Panc1 (cell line): ENCODE results near the gene ITFG1. TPM values are rescaled to one million over a fixed set of nuclear protein-coding genes. Genes with fewer than 3 reads are reported as not detected.

Experiments used
- ATAC-seq: fragments of 200-7000 bp; cut with Tn5 transposase; 2 replicates; pipeline ENCODE4 v1.9.1; 2020; ENCODE audit warnings: mild to moderate bottlenecking, moderate library complexity
- BruUV-seq: library from RNA; stranded (reverse); fragments of 400-500 nt; replicated peaks from 2 replicates; lab custom pipeline; 2021; lab: Mats Ljungman, UMichigan
- CTCF ChIA-PET: fragments of 300-600 bp; sonication (Branson Sonifier 250); formaldehyde crosslinking; loops from one replicate; lab custom pipeline; 2022; ENCODE audit warnings: antibody characterized with exemption; lab: Charles Lee
- POLR2A ChIA-PET: fragments of 300-600 bp; sonication (Branson Sonifier 250); formaldehyde crosslinking; loops from one replicate; lab custom pipeline; 2022; ENCODE audit warnings: antibody characterized with exemption; lab: Charles Lee
- DNase-seq: peaks from one replicate; pipeline ENCODE4 v3.0.0-alpha.2; 2010; ENCODE audit warnings: low read depth, low spot score
- H3K27ac ChIP-seq: 2 replicates; pipeline ENCODE4 v1.5.1; 2011; ENCODE audit warnings: mild to moderate bottlenecking, low read length, inconsistent platforms
- H3K27me3 ChIP-seq: fragments of 200-500 bp; sonication (Bioruptor generic); 2 replicates; pipeline ENCODE4 v1.6.0; 2014; ENCODE audit warnings: low read length, inconsistent platforms; ENCODE audit not compliant: control insufficient read depth, insufficient read depth
- H3K36me3 ChIP-seq: fragments of 200-500 bp; sonication (Bioruptor generic); 2 replicates; pipeline ENCODE4 v1.5.1; 2014; ENCODE audit warnings: inconsistent platforms, mild to moderate bottlenecking, low read length, moderate library complexity; ENCODE audit not compliant: control insufficient read depth, insufficient read depth
- H3K4me1 ChIP-seq: 2 replicates; pipeline ENCODE4 v1.5.1; 2011; ENCODE audit warnings: inconsistent platforms, mild to moderate bottlenecking, low read length, moderate library complexity; ENCODE audit not compliant: control insufficient read depth, insufficient read depth
- H3K4me3 ChIP-seq, 2 experiments: 2 replicates each; pipeline ENCODE4 v1.5.1; 2011 to 2012; ENCODE audit warnings: low read depth in 2 of 2, low read length in 2 of 2, mild to moderate bottlenecking in 2 of 2, inconsistent platforms in 1 of 2, moderate library complexity in 1 of 2
- H3K9me3 ChIP-seq: fragments of 200-500 bp; sonication (Bioruptor generic); 2 replicates; pipeline ENCODE4 v1.5.1; 2014; ENCODE audit warnings: low read depth, mild to moderate bottlenecking, inconsistent platforms, low read length, moderate library complexity; ENCODE audit not compliant: control insufficient read depth, insufficient read depth
- POLR2AphosphoS5 ChIP-seq: IDR thresholded peaks from 2 replicates; pipeline ENCODE4 v1.6.1; 2012; ENCODE audit warnings: mild to moderate bottlenecking, low read depth, low read length, moderate library complexity
- SIN3A ChIP-seq: IDR thresholded peaks from 2 replicates; pipeline ENCODE4 v1.6.1; 2012; ENCODE audit warnings: low read depth, mild to moderate bottlenecking, low read length, moderate library complexity, borderline replicate concordance; ENCODE audit not compliant: insufficient read depth
- TCF7L2 ChIP-seq: IDR thresholded peaks from 2 replicates; pipeline ENCODE4 v1.6.1; 2011; ENCODE audit warnings: mild to moderate bottlenecking, low read depth, low read length, inconsistent platforms
- in situ Hi-C: cut with HindIII; loops from 2 replicates; pipeline ENCODE4 v1.10.0; 2016; ENCODE audit warnings: low sequenced_read_pairs, low pct_unique_long_range_greater_than_20kb
- intact Hi-C: fragments of 100-400 bp; cut with micrococcal nuclease; formaldehyde crosslinking; loops from one replicate; pipeline ENCODE4 v1.10.0; 2022; ENCODE audit not compliant: unreplicated experiment
- total RNA-seq: library from RNA; stranded (reverse); gene quantifications from one replicate; pipeline ENCODE4 v1.2.1, GENCODE V29; 2021; ENCODE audit not compliant: unreplicated experiment
- TF ChIP-seq, protein P1 (sequence below), 2 experiments: IDR thresholded peaks; 2 replicates each; pipeline ENCODE4 v1.6.1; 2011 to 2012; ENCODE audit warnings: low read depth in 2 of 2, control low read depth in 1 of 2, low read length in 1 of 2, mild to moderate bottlenecking in 1 of 2, moderate library complexity in 1 of 2; ENCODE audit not compliant: insufficient read depth in 1 of 2
- TF ChIP-seq, protein P2 (sequence below): fragments of 450-650 bp; IDR thresholded peaks from 2 replicates; pipeline ENCODE4 v1.5.1; 2017; ENCODE audit warnings: mild to moderate bottlenecking

Gene ITFG1
- total RNA-seq, 1 experiment from 2014 or later, result 26.5 TPM

DNA sequence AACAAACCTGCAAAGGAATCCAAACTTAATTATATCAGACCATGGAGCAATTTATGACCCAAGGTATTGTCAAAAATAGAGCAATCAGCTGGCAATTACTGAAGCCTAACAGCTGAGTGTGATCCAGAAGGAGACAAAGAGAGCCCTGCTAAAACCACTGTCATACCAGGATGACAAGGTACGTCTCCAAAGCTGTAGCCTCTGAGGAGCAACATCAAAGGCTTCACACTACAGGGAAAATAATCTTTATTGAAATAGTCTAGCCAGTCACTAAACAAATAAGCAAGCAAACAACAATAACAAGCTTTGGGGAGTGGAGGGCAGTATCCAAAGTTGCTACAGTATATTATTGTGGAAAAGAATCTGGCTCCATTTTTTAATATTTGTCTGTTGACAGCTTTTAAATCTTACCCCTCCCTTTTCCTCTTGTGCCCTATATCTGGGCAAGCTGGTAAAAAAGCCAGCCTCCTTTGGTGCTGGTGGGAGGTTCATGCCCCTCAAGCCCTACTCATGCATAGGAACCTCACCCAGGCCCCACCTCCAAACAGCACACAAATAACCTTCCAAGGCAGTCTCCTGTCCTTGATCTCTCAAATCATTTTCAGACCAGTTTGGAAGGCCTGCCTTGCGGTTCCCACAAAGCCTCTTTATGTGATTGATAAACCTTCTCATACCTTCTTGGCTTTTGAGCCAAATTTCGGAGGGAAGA is 73.7 kb downstream of the ITFG1 start:
- Histone ChIP-seq H3K36me3 (no peaks in the 10 kb centered on the region), H3K27me3 (no peaks in the 10 kb centered on the region), H3K4me1 (no peaks in the 10 kb centered on the region), H3K9me3 (no peaks in the 10 kb centered on the region), H3K4me3 (no peak overlapping the region), H3K27ac (no peak overlapping the region)
- TF ChIP-seq TCF7L2 (peak; percentile 35; the same call in 1 of the 2 replicates), SIN3A (no peak)
- TF ChIP-seq, protein P1, sequence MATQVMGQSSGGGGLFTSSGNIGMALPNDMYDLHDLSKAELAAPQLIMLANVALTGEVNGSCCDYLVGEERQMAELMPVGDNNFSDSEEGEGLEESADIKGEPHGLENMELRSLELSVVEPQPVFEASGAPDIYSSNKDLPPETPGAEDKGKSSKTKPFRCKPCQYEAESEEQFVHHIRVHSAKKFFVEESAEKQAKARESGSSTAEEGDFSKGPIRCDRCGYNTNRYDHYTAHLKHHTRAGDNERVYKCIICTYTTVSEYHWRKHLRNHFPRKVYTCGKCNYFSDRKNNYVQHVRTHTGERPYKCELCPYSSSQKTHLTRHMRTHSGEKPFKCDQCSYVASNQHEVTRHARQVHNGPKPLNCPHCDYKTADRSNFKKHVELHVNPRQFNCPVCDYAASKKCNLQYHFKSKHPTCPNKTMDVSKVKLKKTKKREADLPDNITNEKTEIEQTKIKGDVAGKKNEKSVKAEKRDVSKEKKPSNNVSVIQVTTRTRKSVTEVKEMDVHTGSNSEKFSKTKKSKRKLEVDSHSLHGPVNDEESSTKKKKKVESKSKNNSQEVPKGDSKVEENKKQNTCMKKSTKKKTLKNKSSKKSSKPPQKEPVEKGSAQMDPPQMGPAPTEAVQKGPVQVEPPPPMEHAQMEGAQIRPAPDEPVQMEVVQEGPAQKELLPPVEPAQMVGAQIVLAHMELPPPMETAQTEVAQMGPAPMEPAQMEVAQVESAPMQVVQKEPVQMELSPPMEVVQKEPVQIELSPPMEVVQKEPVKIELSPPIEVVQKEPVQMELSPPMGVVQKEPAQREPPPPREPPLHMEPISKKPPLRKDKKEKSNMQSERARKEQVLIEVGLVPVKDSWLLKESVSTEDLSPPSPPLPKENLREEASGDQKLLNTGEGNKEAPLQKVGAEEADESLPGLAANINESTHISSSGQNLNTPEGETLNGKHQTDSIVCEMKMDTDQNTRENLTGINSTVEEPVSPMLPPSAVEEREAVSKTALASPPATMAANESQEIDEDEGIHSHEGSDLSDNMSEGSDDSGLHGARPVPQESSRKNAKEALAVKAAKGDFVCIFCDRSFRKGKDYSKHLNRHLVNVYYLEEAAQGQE (IDR thresholded peaks at IDR 0.05; ENCODE audit: insufficient read depth in 1 of 2, low read depth in 2 of 2, low read length in 1 of 2), result no peak
- TF ChIP-seq, protein P2, sequence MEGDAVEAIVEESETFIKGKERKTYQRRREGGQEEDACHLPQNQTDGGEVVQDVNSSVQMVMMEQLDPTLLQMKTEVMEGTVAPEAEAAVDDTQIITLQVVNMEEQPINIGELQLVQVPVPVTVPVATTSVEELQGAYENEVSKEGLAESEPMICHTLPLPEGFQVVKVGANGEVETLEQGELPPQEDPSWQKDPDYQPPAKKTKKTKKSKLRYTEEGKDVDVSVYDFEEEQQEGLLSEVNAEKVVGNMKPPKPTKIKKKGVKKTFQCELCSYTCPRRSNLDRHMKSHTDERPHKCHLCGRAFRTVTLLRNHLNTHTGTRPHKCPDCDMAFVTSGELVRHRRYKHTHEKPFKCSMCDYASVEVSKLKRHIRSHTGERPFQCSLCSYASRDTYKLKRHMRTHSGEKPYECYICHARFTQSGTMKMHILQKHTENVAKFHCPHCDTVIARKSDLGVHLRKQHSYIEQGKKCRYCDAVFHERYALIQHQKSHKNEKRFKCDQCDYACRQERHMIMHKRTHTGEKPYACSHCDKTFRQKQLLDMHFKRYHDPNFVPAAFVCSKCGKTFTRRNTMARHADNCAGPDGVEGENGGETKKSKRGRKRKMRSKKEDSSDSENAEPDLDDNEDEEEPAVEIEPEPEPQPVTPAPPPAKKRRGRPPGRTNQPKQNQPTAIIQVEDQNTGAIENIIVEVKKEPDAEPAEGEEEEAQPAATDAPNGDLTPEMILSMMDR, result no peak
- ATAC-seq (no peak), DNase-seq (no peak)
- CTCF ChIA-PET, result no interaction called here
- intact Hi-C loops, result no loop called here
- BruUV-seq, result no TSS peak
- POLR2A ChIA-PET, result no interaction called here
- in situ Hi-C loops, result no loop called here

DNA sequence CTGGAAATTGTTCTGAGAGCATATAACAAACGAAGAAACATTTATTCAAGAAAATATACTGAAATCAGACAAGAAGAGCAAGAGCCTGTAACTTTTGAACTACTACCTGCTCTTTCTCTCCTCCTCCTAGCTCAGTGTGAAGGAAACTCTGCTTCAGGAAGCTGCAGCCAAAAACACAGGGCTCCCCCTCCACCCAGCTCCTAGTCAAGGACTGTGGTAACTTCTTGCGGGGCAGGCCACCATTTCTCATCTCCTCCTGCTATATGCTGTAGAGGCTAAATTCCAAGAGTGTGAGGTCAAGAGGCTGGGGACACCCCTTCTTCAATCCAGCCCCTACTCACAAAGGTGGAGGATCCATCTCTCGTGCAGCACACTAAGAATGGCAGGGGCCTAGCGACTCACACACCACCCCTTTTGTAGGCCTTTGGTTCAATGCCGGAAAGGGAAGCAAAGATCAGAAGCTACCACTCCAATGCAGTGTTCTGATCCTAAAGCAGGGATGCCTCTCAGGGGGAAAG is 74.6 kb downstream of the ITFG1 start:
- ChIA-PET CTCF (no interaction called here), POLR2A (no interaction called here)
- Histone ChIP-seq H3K36me3 (no peaks in the 10 kb centered on the region), H3K27ac (no peak overlapping the region), H3K27me3 (no peaks in the 10 kb centered on the region), H3K4me1 (no peaks in the 10 kb centered on the region), H3K4me3 (no peak overlapping the region), H3K9me3 (no peaks in the 10 kb centered on the region)
- no TSS peak for BruUV-seq
- DNase-seq (no peak), ATAC-seq (no peak)
- intact Hi-C loops, result no loop called here
- TF ChIP-seq, protein P2, result no peak
- TF ChIP-seq SIN3A (no peak), POLR2AphosphoS5 (no peak), TCF7L2 (no peak)
- TF ChIP-seq, protein P1 (IDR thresholded peaks at IDR 0.05; ENCODE audit: insufficient read depth in 1 of 2, low read depth in 2 of 2, low read length in 1 of 2), result no peak
- in situ Hi-C loops, result no loop called here
